AML-193 (cell line): Measurements from ENCODE around the gene CAPN15.
"Not testable (repeated sequence)": the region's sequence is repeated elsewhere in the genome, so short reads cannot be mapped to it uniquely, and the experiment has no call there.

Experiments used
- DNase-seq, 2 experiments: peaks; one replicate each; lab custom pipeline; 2025; lab: John Stamatoyannopoulos, UW

CAPN15 gene

GRCh38 chr16:507527-507926, 20.0 kb upstream of the CAPN15 start:
- not testable (repeated sequence) for DNase-seq

GRCh38 chr16:507996-508395, 19.5 kb upstream of the CAPN15 start:
- no peak for DNase-seq

- DNase-seq: no peak
Observed at GRCh38 chr16:508884-509736, 18.4 kb upstream of the CAPN15 start.

- no peak for DNase-seq
Observed at GRCh38 chr16:510066-510825, 17.3 kb upstream of the CAPN15 start.

- DNase-seq: no peak
Observed at GRCh38 chr16:512802-513201, 14.7 kb upstream of the CAPN15 start.

- DNase-seq: no peak
Observed at GRCh38 chr16:513950-514349, 13.6 kb upstream of the CAPN15 start.

- no peak for DNase-seq
Observed at GRCh38 chr16:515175-515938, 12.2 kb upstream of the CAPN15 start.

- DNase-seq: no peak
Observed at GRCh38 chr16:515939-516226, 11.6 kb upstream of the CAPN15 start.

GRCh38 chr16:516301-516700, 11.2 kb upstream of the CAPN15 start:
- DNase-seq: no peak

GRCh38 chr16:518858-519257, 8.7 kb upstream of the CAPN15 start:
- no peak for DNase-seq

- no peak for DNase-seq
Observed at GRCh38 chr16:519425-519824, 8.1 kb upstream of the CAPN15 start.

GRCh38 chr16:519841-520687, 7.4 kb upstream of the CAPN15 start:
- DNase-seq: no peak

- DNase-seq: no peak
Observed at GRCh38 chr16:520847-521246, 6.7 kb upstream of the CAPN15 start.

GRCh38 chr16:521381-522210, 5.9 kb upstream of the CAPN15 start:
- no peak for DNase-seq

GRCh38 chr16:522320-523096, 5.0 kb upstream of the CAPN15 start:
- DNase-seq: no peak

GRCh38 chr16:523097-523741, 4.3 kb upstream of the CAPN15 start:
- DNase-seq: no peak

- no peak for DNase-seq
Observed at GRCh38 chr16:524274-525040, 3.1 kb upstream of the CAPN15 start.

- no peak for DNase-seq
Observed at GRCh38 chr16:525123-525519, 2.4 kb upstream of the CAPN15 start.
